Stimulated activated CD8-positive, alpha-beta memory T cell treated with anti-CD3 and anti-CD28 coated beads, Interleukin-7, amount 100 ng/mL, for 1 hour (primary cell): ENCODE results near the gene YEATS2.
"Not testable (repeated sequence)": the region's sequence is repeated elsewhere in the genome, so short reads cannot be mapped to it uniquely, and the experiment has no call there.

Experiments
- DNase-seq, 2 donors: peaks; one replicate each; pipeline ENCODE4 v3.0.0-alpha.2; 2020; ENCODE audit warnings: low read depth in 2 of 2

Gene YEATS2

DNA sequence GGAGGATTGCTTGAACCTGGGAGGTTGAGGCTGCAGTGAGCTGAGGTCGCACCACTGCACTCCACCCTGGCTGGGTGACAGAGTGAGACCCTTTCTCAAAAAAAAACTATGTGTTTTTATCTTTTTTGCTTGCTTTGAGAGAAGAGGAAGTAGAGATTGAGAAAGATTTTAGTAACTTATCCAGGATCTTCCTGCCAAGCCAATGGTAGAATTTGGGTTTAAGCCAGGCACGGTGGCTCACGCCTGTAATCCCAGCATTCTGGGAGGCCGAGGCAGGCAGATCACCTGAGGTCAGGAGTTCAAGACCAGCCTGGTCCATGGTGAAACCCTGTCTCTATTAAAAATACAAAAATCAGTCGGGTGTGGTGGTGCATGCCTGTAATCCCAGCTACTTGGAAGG, 78.9 kb downstream of the YEATS2 start:
- not testable (repeated sequence) for DNase-seq

GRCh38 chr3:183777016-183777618, 79.5 kb downstream of the YEATS2 start:
- DNase-seq = no peak

- DNase-seq = no peak
Measured at GRCh38 chr3:183779896-183780465, 82.4 kb downstream of the YEATS2 start.

DNA sequence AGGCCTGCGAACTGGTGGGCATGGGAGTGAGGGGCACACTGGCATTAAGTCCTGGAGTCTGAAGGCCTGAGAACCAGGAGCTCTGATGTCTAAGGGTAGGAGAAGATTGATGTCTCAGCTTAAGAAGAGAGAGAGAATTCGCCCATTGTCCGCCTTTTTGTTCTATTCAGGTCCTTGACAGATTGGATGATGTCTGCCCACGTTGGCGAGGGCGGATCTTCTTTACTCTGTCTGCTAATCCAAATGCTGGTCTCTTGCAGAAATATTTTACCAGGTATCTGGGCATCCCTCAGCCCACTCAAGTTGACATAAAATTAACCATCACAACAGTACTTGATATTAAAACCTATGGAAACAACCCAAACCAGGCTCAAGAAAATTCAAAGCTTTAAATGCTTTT, 83.6 kb downstream of the YEATS2 start:
- DNase-seq = no peak

- DNase-seq = no peak
Measured at GRCh38 chr3:183782576-183783276, 85.1 kb downstream of the YEATS2 start.

DNA sequence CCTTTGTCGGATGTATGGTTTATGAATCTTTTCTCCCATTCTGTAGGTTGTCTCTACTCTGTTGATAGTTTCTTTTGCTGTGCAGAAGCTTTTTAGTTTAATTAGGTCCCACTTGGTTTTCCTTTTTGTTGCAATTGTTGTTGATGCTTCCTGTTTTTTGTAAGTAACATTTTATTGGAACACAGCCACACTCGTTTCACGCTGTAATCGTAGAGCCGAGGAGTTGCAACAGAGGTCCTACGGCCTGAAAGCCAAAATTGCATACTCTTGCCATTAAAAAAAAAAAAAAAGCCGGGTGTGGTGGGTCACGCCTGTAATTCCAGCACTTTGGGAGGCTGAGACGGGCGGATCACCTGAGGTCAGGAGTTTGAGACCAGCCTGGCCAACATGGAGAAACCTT, 86.9 kb downstream of the YEATS2 start:
- not testable (repeated sequence) for DNase-seq

DNA sequence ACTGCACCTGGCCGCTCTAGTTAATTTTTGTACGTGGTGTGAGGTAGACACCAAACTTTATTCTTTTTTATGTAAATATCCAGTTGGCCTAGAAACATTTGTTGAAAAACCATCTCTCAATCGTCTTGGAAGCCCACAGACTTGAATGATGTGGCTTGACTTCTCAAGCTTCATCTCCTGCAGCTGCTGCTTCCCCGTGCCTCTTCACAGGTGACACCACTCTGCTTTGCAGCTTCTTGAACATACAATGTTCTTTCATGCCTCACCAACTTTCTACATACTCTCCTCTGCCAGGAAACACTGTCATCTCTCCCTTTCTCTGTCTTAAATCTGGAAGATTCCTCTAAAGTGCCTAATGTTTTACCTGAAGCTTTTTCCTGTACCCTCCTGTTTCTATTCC, 92.2 kb downstream of the YEATS2 start:
- no peak for DNase-seq

DNA sequence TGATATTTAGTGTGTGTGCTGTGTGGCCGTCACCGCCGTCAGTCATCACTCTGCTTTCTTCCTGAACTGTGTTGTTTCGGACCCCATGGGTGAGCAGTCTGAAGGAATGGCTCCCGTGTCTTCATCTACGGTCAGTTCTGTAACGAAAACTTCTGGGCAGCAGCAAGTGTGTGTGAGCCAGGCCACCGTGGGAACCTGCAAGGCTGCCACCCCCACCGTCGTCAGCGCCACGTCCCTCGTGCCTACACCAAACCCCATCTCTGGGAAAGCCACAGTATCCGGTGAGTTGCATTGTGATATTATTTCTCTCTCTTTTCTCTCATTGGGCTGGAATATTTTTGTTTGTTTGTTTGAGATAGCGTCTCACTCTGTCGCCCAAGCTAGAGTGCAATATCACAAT, 93.1 kb downstream of the YEATS2 start:
- DNase-seq = no peak

DNA sequence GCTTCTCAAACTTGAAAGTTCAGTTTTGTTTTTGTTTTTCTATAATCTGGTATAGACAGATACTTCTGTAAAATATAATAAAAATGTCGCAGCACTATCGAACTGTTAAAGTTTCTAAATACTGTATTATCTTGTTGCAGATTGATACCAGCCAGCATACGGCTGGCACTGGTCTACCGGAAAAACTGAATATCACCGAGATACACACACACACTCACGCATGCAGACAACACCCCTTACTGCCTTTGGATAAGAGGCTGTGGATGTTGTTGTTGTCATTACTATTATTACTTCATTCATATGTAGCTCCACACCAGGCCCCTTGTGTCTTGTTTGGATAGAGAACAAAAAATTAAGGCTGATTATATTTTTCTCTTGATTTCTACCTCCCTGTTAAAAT, 95.4 kb downstream of the YEATS2 start:
- no peak for DNase-seq

GRCh38 chr3:183794452-183794851, 96.9 kb downstream of the YEATS2 start:
- no peak for DNase-seq

- no peak for DNase-seq
Measured at GRCh38 chr3:183796372-183796771, 98.8 kb downstream of the YEATS2 start.

- no peak for DNase-seq
Measured at GRCh38 chr3:183797996-183798395, 100.4 kb downstream of the YEATS2 start.

DNA sequence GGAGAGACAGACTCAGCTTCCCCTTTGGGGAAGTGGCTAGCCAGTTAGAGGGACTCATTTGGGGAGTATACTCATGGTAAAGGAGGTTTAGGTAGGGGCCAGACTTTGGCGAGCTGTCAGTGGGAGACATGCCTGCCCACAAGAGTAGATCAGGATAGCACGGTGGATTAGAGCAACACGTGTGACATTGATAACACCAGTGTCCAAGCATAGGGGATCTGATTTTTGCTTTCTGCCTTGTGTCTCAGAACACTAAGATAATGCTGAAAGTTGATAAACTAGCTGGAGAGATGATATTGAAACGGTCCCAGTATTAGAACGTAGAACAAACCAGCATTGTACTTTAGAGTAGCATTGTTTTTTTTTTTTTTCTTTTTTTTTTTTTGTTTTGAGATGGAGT, 101.9 kb downstream of the YEATS2 start:
- no peak for DNase-seq

GRCh38 chr3:183800243-183800863, 102.8 kb downstream of the YEATS2 start:
- no peak for DNase-seq

GRCh38 chr3:183801601-183802000, 104.0 kb downstream of the YEATS2 start:
- DNase-seq = no peak

DNA sequence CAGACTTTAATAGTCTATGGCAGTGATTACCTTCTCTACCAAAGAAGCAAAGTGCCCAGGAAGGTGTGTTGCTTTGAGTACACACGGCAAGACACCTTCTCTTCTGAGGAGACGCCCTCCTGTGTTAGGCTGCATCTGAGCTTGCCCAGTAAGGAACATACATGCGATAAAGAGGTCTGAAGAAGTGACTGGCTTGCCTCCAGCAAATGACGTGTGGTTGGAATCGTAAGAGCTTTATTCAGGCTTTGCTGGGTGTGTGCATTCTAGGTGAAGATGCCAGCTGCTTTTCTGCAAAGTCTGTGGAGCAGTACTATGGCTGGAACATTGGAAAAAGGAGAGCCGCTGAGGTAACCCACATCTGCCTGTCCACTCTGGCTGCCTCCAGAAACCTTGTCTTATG, 105.4 kb downstream of the YEATS2 start:
- DNase-seq = no peak

DNA sequence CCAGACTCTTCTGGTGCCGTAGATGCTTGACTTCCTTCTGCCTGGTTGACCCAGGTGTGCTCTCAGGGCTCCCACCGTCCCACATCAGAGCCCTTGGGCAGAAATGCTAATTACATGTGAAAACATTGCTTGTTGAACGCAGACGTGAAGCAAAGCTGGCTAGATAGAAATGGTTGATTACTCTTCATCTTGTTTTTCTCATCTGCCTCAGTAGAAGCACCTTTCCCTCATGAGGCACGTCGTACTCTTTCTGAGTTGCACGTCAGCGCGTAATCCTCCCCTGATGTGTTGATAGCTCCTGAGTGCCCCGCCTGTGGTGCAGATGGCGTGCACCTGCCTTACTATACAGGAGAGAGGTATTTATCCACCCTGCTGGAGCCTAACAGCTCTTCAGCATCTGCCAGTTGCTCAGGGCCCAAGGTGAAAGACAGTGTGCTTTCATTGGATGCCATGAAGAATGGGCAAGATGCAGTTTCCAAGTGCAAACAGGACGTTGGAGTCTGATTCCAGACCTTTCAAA, 109.7 kb downstream of the YEATS2 start:
- DNase-seq = no peak

GRCh38 chr3:183807881-183808280, 110.3 kb downstream of the YEATS2 start:
- no peak for DNase-seq

DNA sequence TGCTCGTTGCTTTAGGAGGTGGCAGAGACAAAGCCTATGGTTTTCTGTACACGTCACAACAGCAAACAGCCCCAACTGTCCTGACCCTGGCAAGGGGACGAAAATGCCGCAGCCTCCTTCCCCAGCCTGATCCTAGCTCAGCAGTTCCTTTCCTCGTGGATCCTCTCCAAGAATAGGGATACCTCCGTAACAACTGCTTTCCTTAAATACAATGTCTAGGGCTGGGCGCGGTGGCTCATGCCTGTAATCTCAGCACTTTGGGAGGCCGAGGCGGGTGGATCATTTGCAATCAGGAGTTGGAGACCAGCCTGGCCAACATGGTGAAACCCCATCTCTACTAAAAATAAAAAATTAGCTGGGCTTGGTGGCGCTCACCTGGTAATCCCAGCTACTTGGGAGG, 110.8 kb downstream of the YEATS2 start:
- no peak for DNase-seq

GRCh38 chr3:183809270-183809669, 111.7 kb downstream of the YEATS2 start:
- DNase-seq = no peak

DNA sequence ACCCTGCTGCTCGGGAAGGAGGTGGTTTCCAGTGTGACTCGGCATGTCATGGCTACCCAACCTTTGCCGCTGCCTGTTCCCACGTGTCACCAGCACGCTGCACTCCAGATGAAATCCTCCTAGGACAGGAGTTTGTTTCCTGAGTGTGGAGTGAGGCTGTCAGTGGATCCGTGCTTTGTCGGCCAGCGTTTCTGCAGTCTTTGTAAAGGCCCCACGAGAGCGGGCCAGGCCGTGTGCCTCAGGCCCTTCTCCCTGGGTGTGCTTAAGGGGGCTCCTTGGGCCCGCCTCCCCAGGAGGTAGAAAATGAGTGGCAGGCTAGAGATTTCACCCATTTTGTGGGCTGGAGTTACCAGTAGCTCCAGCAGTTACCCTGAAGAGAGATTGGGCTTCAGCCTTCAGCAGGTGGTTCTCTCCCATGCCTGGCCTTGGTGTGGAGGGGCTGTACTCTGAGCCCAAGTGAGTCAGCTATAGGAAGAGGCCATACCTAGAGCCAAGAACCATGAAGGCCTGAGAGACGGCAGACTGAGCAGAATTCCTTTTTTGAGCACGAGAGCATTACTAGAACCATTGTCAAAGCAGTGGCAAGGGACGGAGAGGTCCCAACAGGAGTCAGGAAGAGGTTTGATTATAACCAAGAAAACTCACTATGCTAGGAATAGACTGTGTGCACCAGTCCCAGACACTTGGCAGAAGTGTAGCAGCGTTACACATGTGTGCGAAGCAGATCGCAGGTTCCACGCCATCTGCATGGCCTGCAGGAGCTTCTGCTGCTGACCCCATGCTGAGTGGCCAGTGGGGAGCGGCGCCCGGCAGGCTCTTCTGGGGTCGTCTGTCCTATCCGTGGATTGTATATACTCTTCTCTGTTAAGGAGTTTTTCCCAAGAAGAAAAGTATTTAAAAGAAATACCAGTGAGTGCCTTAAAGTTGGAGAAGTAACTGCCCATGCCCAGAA, 113.3 kb downstream of the YEATS2 start:
- no peak for DNase-seq

DNA sequence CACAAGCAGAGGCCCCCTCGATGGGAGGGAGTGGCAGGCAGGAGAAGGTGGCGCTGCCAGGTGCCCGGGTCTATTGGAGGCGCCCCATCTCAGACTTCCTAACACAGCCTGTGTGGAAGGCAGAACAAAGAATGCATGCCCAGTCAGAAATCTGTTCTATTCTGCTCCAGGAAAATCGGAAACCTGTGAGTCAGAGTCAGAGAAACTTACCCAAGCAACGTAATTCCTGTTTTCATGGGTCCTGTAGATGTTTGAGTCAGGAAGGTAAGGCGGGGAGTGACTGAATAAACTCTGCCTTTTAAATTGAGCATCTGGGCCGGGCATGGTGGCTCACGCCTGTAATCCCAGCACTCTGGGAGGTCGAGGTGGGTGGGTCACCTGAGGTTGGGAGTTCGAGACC, 114.0 kb downstream of the YEATS2 start:
- no peak for DNase-seq
